Kasumi-1 (cell line): ENCODE data around the gene UNC45A.

Source experiments
- DNase-seq, 2 experiments: peaks; one replicate each; lab custom pipeline; 2025; lab: John Stamatoyannopoulos, UW

UNC45A gene

GRCh38 chr15:90946941-90947576 lies 12.0 kb downstream of the UNC45A start:
- no peak for DNase-seq

GRCh38 chr15:90947577-90948357 lies 12.7 kb downstream of the UNC45A start:
- no peak for DNase-seq

- DNase-seq, result no peak
Observed at GRCh38 chr15:90948506-90948905, 13.4 kb downstream of the UNC45A start.

GRCh38 chr15:90949979-90950675 lies 15.0 kb downstream of the UNC45A start:
- no peak for DNase-seq

- no peak for DNase-seq
Observed at GRCh38 chr15:90950676-90951075, 15.6 kb downstream of the UNC45A start.

- no peak for DNase-seq
Observed at GRCh38 chr15:90952901-90953677, 18.0 kb downstream of the UNC45A start.

- DNase-seq, result no peak
Observed at GRCh38 chr15:90953947-90954711, 19.0 kb downstream of the UNC45A start.

- DNase-seq, result peak; percentile 95 to 96
Observed at GRCh38 chr15:90954712-90955623, 19.9 kb downstream of the UNC45A start, which contains the start of gene RCCD1. RCCD1 (plus strand) TSS chr15:90954884; CDS start chr15:90956735, 1,851 bp downstream.

GRCh38 chr15:90955624-90956273 lies 20.7 kb downstream of the UNC45A start:
- DNase-seq, result no peak

- DNase-seq, result no peak
Observed at GRCh38 chr15:90956274-90957030, 21.4 kb downstream of the UNC45A start.

GRCh38 chr15:90957031-90957790 lies 22.1 kb downstream of the UNC45A start:
- no peak for DNase-seq

GRCh38 chr15:90957791-90958190 lies 22.7 kb downstream of the UNC45A start:
- DNase-seq, result no peak

- no peak for DNase-seq
Observed at GRCh38 chr15:90959028-90959595, 24.0 kb downstream of the UNC45A start.

GRCh38 chr15:90959894-90960293 lies 24.8 kb downstream of the UNC45A start:
- no peak for DNase-seq

GRCh38 chr15:90960298-90961091 lies 25.4 kb downstream of the UNC45A start:
- DNase-seq, result no peak

- DNase-seq, result no peak
Observed at GRCh38 chr15:90962021-90962420, 26.9 kb downstream of the UNC45A start.

- no peak for DNase-seq
Observed at GRCh38 chr15:90966262-90966661, 31.2 kb downstream of the UNC45A start.
